OCI-LY3 (cell line): Measurements from ENCODE around the gene ADARB2.

Source experiments
- H2AFZ ChIP-seq: fragments of 200-600, 300-600 bp; shearing (Covaris generic); 2 replicates; pipeline ENCODE4 v1.6.0; 2014; ENCODE audit warnings: antibody characterized with exemption, low read depth, low read length
- H3K27ac ChIP-seq: fragments of 200-600, 300-600 bp; sonication (generic); 2 replicates; pipeline ENCODE4 v1.5.1; 2014; ENCODE audit warnings: mild to moderate bottlenecking, low read length, moderate library complexity, mixed read lengths
- H3K27me3 ChIP-seq: fragments of 200-600, 300-600 bp; sonication (generic); 2 replicates; pipeline ENCODE4 v1.6.1; 2014; ENCODE audit warnings: low read depth, low read length, mixed read lengths
- H3K36me3 ChIP-seq: fragments of 200-600, 300-600 bp; sonication (generic); replicated peaks from 2 replicates; pipeline ENCODE3; 2014; ENCODE audit warnings: low read depth, low read length, mixed read lengths
- H3K4me1 ChIP-seq: fragments of 300-600, 200-600 bp; sonication (generic); 2 replicates; pipeline ENCODE4 v1.6.1; 2014; ENCODE audit warnings: low read length, mixed read lengths
- H3K4me2 ChIP-seq: fragments of 200-600, 300-600 bp; sonication (generic); 2 replicates; pipeline ENCODE4 v1.6.1; 2014; ENCODE audit warnings: low read length, mixed read lengths
- H3K4me3 ChIP-seq: fragments of 300-600, 200-600 bp; sonication (generic); 2 replicates; pipeline ENCODE4 v1.5.1; 2014; ENCODE audit warnings: antibody characterized with exemption, mild to moderate bottlenecking, low read length, moderate library complexity
- H3K79me2 ChIP-seq: fragments of 300-600, 200-600 bp; shearing (Covaris generic); 2 replicates; pipeline ENCODE4 v1.6.1; 2014; ENCODE audit warnings: mild to moderate bottlenecking, low read length, mixed read lengths
- H3K9ac ChIP-seq: fragments of 300-600, 200-600 bp; shearing (Covaris generic); 2 replicates; pipeline ENCODE4 v1.6.0; 2014; ENCODE audit warnings: mild to moderate bottlenecking, low read length, moderate library complexity
- H3K9me3 ChIP-seq: fragments of 200-600, 300-600 bp; shearing (Covaris generic); 2 replicates; pipeline ENCODE4 v1.6.1; 2014; ENCODE audit warnings: low read length, mixed read lengths; ENCODE audit not compliant: insufficient read depth
- H4K20me1 ChIP-seq: fragments of 200-600, 300-600 bp; sonication (generic); 2 replicates; pipeline ENCODE4 v1.6.1; 2016; ENCODE audit warnings: low read length, mixed read lengths; ENCODE audit not compliant: insufficient read depth
- EZH2phosphoT487 ChIP-seq: fragments of 200-600 bp; shearing (Covaris generic); IDR thresholded peaks from 2 replicates; pipeline ENCODE4 v1.6.1; 2018; ENCODE audit warnings: antibody characterized with exemption, mixed run types, low read depth
- TF ChIP-seq, protein P1 (sequence below): fragments of 200-600, 300-600 bp; sonication (generic); IDR thresholded peaks from 2 replicates; pipeline ENCODE4 v1.5.1; 2014; ENCODE audit warnings: antibody characterized with exemption, low read length, low read depth

ADARB2 gene

DNA sequence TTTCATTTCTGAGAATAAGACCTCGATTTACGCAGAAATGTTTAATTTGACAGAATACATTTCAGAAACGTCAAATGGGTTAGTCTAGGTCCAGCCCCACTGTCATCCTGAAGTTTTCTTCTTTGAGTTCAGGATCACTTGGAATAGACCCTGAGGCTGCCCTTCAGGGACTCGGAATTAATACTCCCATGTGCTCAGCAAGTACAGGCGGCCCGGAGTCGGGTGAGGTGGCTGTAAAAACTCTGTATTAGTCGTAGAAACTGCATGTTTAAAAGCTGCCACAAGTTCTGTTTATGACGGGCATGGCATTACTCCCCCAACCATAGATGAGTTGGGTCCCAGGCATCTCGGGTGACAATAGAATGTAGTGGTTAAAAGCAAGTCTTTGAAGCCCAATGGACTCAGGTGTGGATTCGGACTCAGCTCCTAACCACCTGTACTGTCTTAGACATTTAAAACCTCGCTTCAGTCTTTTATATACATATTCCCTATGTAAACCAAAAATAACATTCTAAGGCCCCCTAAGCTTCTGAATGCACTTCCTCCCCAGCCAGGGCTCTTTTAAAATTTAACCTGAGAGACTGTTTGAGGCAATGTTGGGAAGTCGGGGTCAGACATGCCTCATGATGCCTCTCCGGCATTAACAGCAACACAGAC lies 216.3 kb downstream of the ADARB2 start:
- no peaks in the 10 kb centered on the region for H3K36me3 ChIP-seq
- H3K9me3 ChIP-seq, result no peaks in the 10 kb centered on the region
- no peak overlapping the region for H3K9ac ChIP-seq
- TF ChIP-seq, protein P1, sequence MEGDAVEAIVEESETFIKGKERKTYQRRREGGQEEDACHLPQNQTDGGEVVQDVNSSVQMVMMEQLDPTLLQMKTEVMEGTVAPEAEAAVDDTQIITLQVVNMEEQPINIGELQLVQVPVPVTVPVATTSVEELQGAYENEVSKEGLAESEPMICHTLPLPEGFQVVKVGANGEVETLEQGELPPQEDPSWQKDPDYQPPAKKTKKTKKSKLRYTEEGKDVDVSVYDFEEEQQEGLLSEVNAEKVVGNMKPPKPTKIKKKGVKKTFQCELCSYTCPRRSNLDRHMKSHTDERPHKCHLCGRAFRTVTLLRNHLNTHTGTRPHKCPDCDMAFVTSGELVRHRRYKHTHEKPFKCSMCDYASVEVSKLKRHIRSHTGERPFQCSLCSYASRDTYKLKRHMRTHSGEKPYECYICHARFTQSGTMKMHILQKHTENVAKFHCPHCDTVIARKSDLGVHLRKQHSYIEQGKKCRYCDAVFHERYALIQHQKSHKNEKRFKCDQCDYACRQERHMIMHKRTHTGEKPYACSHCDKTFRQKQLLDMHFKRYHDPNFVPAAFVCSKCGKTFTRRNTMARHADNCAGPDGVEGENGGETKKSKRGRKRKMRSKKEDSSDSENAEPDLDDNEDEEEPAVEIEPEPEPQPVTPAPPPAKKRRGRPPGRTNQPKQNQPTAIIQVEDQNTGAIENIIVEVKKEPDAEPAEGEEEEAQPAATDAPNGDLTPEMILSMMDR, result no peak
- no peak for TF ChIP-seq EZH2phosphoT487
- no peaks in the 10 kb centered on the region for H4K20me1 ChIP-seq
- H3K4me3 ChIP-seq, result no peak overlapping the region
- no peak overlapping the region for H2AFZ ChIP-seq
- no peaks in the 10 kb centered on the region for H3K27me3 ChIP-seq
- no peak overlapping the region for H3K4me2 ChIP-seq
- no peak overlapping the region for H3K27ac ChIP-seq
- no peaks in the 10 kb centered on the region for H3K4me1 ChIP-seq
- no peaks in the 10 kb centered on the region for H3K79me2 ChIP-seq

DNA sequence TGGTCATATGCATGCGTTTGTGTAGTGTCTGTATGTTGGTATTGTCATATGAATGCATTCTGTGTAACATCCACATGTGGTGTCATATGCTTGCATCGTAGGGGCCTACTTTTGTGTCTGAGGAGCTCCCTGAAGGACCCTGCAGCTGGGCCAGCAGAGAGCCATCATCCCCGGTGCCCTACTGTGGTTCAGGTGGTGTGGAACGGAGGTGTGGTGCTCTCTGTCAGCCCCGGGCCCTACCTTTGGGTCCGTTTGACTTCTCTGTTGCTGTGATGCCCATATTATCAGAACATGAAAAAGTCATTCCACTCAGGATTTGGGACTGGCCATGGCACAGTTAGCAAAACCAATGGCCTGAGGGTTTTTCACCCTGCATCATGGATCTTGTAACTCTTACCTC lies 217.9 kb downstream of the ADARB2 start:
- Histone ChIP-seq H2AFZ (no peak overlapping the region), H3K36me3 (no peaks in the 10 kb centered on the region), H3K9me3 (no peaks in the 10 kb centered on the region), H3K4me1 (no peaks in the 10 kb centered on the region), H3K4me2 (no peak overlapping the region), H3K79me2 (no peaks in the 10 kb centered on the region), H3K9ac (no peak overlapping the region), H3K27me3 (no peaks in the 10 kb centered on the region), H3K4me3 (no peak overlapping the region), H3K27ac (no peak overlapping the region), H4K20me1 (no peaks in the 10 kb centered on the region)
- no peak for TF ChIP-seq EZH2phosphoT487
- TF ChIP-seq, protein P1, result no peak

DNA sequence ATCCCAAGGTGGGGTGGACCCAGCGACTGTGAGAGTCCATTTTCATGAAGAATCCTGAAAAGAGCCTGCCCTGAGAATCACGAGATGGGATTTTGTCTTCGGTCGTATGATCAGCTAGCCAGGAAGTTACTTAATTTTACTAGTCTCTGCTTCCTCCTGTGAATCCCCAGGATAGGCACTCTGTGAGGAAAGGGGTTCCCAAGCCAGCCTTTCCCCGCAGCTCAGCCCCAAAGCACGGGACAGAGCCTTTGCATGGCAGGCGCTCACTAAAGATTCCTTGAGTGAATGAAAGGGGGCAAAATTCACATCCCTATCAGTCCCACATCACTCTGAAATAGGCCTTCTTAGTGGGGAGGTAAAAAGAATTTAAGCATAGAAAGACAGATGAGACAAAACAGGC lies 219.6 kb downstream of the ADARB2 start:
- H4K20me1 ChIP-seq, result no peaks in the 10 kb centered on the region
- H3K79me2 ChIP-seq, result no peaks in the 10 kb centered on the region
- no peaks in the 10 kb centered on the region for H3K4me1 ChIP-seq
- no peaks in the 10 kb centered on the region for H3K27me3 ChIP-seq
- no peak overlapping the region for H2AFZ ChIP-seq
- TF ChIP-seq, protein P1, result no peak
- no peak for TF ChIP-seq EZH2phosphoT487
- no peak overlapping the region for H3K4me2 ChIP-seq
- no peak overlapping the region for H3K4me3 ChIP-seq
- no peak overlapping the region for H3K9ac ChIP-seq
- no peak overlapping the region for H3K27ac ChIP-seq
- no peaks in the 10 kb centered on the region for H3K36me3 ChIP-seq
- H3K9me3 ChIP-seq, result no peaks in the 10 kb centered on the region

DNA sequence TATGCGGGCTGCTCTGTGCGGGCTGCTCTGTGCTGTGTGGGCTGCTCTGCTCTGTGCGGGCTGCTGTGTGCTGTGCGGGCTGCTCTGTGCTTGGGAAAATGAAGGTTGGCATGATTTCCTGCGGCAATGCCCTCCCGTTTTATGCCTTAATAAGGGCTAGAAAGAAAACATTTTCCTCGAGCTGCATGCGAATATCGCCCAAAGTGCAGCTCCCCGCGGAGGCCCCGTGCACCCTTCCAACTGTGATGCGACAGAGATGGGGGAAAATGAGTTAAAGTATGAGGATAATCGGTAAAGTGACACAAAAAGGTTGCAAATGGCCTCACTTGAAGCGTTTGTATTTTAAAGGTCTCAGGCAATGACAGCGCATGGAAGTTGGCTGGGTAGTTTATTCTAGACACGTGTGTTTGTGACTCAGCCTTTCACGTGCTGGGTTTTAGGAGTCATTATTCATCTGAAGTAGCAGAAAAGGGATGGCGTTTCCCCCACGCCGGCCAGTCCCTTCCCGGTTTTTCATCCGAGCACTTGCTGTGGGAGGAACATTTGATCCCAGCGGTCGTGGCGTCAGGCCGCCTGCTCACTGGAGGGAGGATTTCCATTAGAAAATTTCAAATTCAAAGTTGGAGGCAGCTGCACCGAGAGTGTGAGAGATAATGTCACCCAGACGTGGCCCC lies 220.7 kb downstream of the ADARB2 start:
- Histone ChIP-seq H3K4me2 (no peak overlapping the region), H3K4me1 (no peaks in the 10 kb centered on the region), H3K27me3 (no peaks in the 10 kb centered on the region), H3K27ac (no peak overlapping the region), H3K36me3 (no peaks in the 10 kb centered on the region), H3K9me3 (no peaks in the 10 kb centered on the region), H2AFZ (no peak overlapping the region), H3K9ac (no peak overlapping the region), H3K79me2 (no peaks in the 10 kb centered on the region), H3K4me3 (no peak overlapping the region), H4K20me1 (no peaks in the 10 kb centered on the region)
- TF ChIP-seq, protein P1, result no peak
- TF ChIP-seq EZH2phosphoT487, result no peak
